ENCODE measurements around the gene UBL3. TPM values are rescaled to one million over a fixed set of nuclear protein-coding genes. Genes with fewer than 3 reads are reported as not detected.

The UBL3 gene
- total RNA-seq = 10 to 100 TPM; 17.3 to 17.8 TPM

- Mint-ChIP-seq H3K36me3 (ENCODE audit: low read depth) (peaks cover 12% of the 10 kb centered on the region), H3K4me1 (peaks cover 37% of the 10 kb centered on the region), H3K4me3 (peak within 1 kb of the TSS; percentile 96), H3K27ac (peak within 1 kb of the TSS; percentile 95), H3K9me3 (no peaks in the 10 kb centered on the region), H3K27me3 (no peaks in the 10 kb centered on the region)
- ChIA-PET POLR2A (interaction anchor here (0.6 to 5.2 kb wide), 29 partner anchors 8 to 766 kb away, joined by 3 to 103 read pairs (median 4); partner anchors contain the start of gene KATNAL1), CTCF (interaction anchor here (0.7 to 8.9 kb wide), 8 partner anchors 52 to 456 kb away, joined by 3 to 167 read pairs (median 4); no protein-coding TSS in a partner anchor)
- DNase-seq = peak; percentile 95
Observed at GRCh38 chr13:29850213-29850898, at the start of gene UBL3. UBL3 (minus strand) TSS chr13:29850617; CDS start chr13:29849538, 1,079 bp downstream.

GRCh38 chr13:29897102-29897501 is 46.7 kb upstream of the UBL3 start:
- POLR2A ChIA-PET = no interaction called here
- Mint-ChIP-seq H3K27ac (no peak overlapping the region), H3K36me3 (ENCODE audit: low read depth) (no peaks in the 10 kb centered on the region), H3K9me3 (peaks cover 8% of the 10 kb centered on the region), H3K4me1 (peaks cover 11% of the 10 kb centered on the region), H3K27me3 (peaks cover 24% of the 10 kb centered on the region), H3K4me3 (no peak overlapping the region)
- CTCF ChIA-PET = no interaction called here
- no peak for DNase-seq

GRCh38 chr13:29893438-29893837 is 43.0 kb upstream of the UBL3 start:
- no peaks in the 10 kb centered on the region for H3K36me3 Mint-ChIP-seq (ENCODE audit: low read depth)
- H3K27ac Mint-ChIP-seq = no peak overlapping the region
- peaks cover 4% of the 10 kb centered on the region for H3K4me1 Mint-ChIP-seq
- CTCF ChIA-PET = interaction anchor here (1.6 kb wide), 1 partner anchor 30 kb away, joined by 4 read pairs; no protein-coding TSS in a partner anchor
- peaks cover 9% of the 10 kb centered on the region for H3K27me3 Mint-ChIP-seq
- no peak for DNase-seq
- no peaks in the 10 kb centered on the region for H3K9me3 Mint-ChIP-seq
- POLR2A ChIA-PET = interaction anchor here (1.3 kb wide), 1 partner anchor 19 kb away, joined by 3 read pairs; no protein-coding TSS in a partner anchor
- H3K4me3 Mint-ChIP-seq = no peak overlapping the region

- peaks cover 3% of the 10 kb centered on the region for H3K27me3 Mint-ChIP-seq
- no peak overlapping the region for H3K4me3 Mint-ChIP-seq
- DNase-seq = no peak
- CTCF ChIA-PET = interaction anchor here (0.9 to 1.6 kb wide), 3 partner anchors 31 to 220 kb away, joined by 3 to 4 read pairs (median 3); no protein-coding TSS in a partner anchor
- peaks cover 6% of the 10 kb centered on the region for H3K4me1 Mint-ChIP-seq
- POLR2A ChIA-PET = no interaction called here
- no peaks in the 10 kb centered on the region for H3K9me3 Mint-ChIP-seq
- H3K36me3 Mint-ChIP-seq (ENCODE audit: low read depth) = no peaks in the 10 kb centered on the region
- H3K27ac Mint-ChIP-seq = no peak overlapping the region
Observed at GRCh38 chr13:29892151-29892550, 41.7 kb upstream of the UBL3 start.

GRCh38 chr13:29889111-29889510 is 38.7 kb upstream of the UBL3 start:
- CTCF ChIA-PET = no interaction called here
- Mint-ChIP-seq H3K27ac (no peak overlapping the region), H3K9me3 (no peaks in the 10 kb centered on the region), H3K27me3 (no peaks in the 10 kb centered on the region), H3K36me3 (ENCODE audit: low read depth) (no peaks in the 10 kb centered on the region), H3K4me3 (no peak overlapping the region), H3K4me1 (peaks cover 10% of the 10 kb centered on the region)
- POLR2A ChIA-PET = no interaction called here
- DNase-seq = no peak

- H3K36me3 Mint-ChIP-seq (ENCODE audit: low read depth) = no peaks in the 10 kb centered on the region
- no peaks in the 10 kb centered on the region for H3K9me3 Mint-ChIP-seq
- ChIA-PET CTCF (no interaction called here), POLR2A (interaction anchor here (1.0 kb wide), 1 partner anchor 47 kb away, joined by 3 read pairs; no protein-coding TSS in a partner anchor)
- no peaks in the 10 kb centered on the region for H3K27me3 Mint-ChIP-seq
- peaks cover 9% of the 10 kb centered on the region for H3K4me1 Mint-ChIP-seq
- DNase-seq = no peak
- no peak overlapping the region for H3K4me3 Mint-ChIP-seq
- H3K27ac Mint-ChIP-seq = no peak overlapping the region
Observed at GRCh38 chr13:29888306-29888705, 37.9 kb upstream of the UBL3 start.

GRCh38 chr13:29887686-29888085 is 37.3 kb upstream of the UBL3 start:
- no peaks in the 10 kb centered on the region for H3K36me3 Mint-ChIP-seq (ENCODE audit: low read depth)
- H3K27ac Mint-ChIP-seq = no peak overlapping the region
- peaks cover 9% of the 10 kb centered on the region for H3K4me1 Mint-ChIP-seq
- POLR2A ChIA-PET = interaction anchor here (1.0 kb wide), 1 partner anchor 48 kb away, joined by 3 read pairs; no protein-coding TSS in a partner anchor
- H3K4me3 Mint-ChIP-seq = no peak overlapping the region
- no peaks in the 10 kb centered on the region for H3K27me3 Mint-ChIP-seq
- CTCF ChIA-PET = no interaction called here
- DNase-seq = no peak
- no peaks in the 10 kb centered on the region for H3K9me3 Mint-ChIP-seq

GRCh38 chr13:29887030-29887557 is 36.7 kb upstream of the UBL3 start:
- ChIA-PET CTCF (no interaction called here), POLR2A (no interaction called here)
- Mint-ChIP-seq H3K4me3 (no peak overlapping the region), H3K36me3 (ENCODE audit: low read depth) (no peaks in the 10 kb centered on the region), H3K27me3 (no peaks in the 10 kb centered on the region), H3K4me1 (peaks cover 9% of the 10 kb centered on the region), H3K27ac (no peak overlapping the region), H3K9me3 (no peaks in the 10 kb centered on the region)
- no peak for DNase-seq

- peak; percentile 38 for DNase-seq
- Mint-ChIP-seq H3K27ac (no peak overlapping the region), H3K4me3 (no peak overlapping the region), H3K4me1 (peaks cover 9% of the 10 kb centered on the region), H3K9me3 (no peaks in the 10 kb centered on the region), H3K36me3 (ENCODE audit: low read depth) (no peaks in the 10 kb centered on the region), H3K27me3 (no peaks in the 10 kb centered on the region)
- CTCF ChIA-PET = no interaction called here
- POLR2A ChIA-PET = no interaction called here
Observed at GRCh38 chr13:29886446-29886845, 36.0 kb upstream of the UBL3 start.

- ChIA-PET POLR2A (no interaction called here), CTCF (no interaction called here)
- Mint-ChIP-seq H3K27ac (no peak overlapping the region), H3K27me3 (no peaks in the 10 kb centered on the region), H3K9me3 (no peaks in the 10 kb centered on the region), H3K36me3 (ENCODE audit: low read depth) (no peaks in the 10 kb centered on the region), H3K4me1 (peaks cover 9% of the 10 kb centered on the region), H3K4me3 (no peak overlapping the region)
- DNase-seq = no peak
Observed at GRCh38 chr13:29885989-29886388, 35.6 kb upstream of the UBL3 start.

- Mint-ChIP-seq H3K4me1 (peaks cover 9% of the 10 kb centered on the region), H3K9me3 (no peaks in the 10 kb centered on the region), H3K27ac (no peak overlapping the region), H3K27me3 (no peaks in the 10 kb centered on the region), H3K4me3 (no peak overlapping the region), H3K36me3 (ENCODE audit: low read depth) (no peaks in the 10 kb centered on the region)
- ChIA-PET POLR2A (interaction anchor here (1.2 kb wide), 1 partner anchor 35 kb away, joined by 3 read pairs; the partner anchor contains the start of gene UBL3), CTCF (no interaction called here)
- no peak for DNase-seq
Observed at GRCh38 chr13:29884671-29885430, 34.4 kb upstream of the UBL3 start.

- H3K27ac Mint-ChIP-seq = no peak overlapping the region
- POLR2A ChIA-PET = interaction anchor here (1.2 to 1.3 kb wide), 2 partner anchors 34 to 52 kb away, joined by 3 to 4 read pairs; partner anchors contain the start of gene UBL3
- H3K4me3 Mint-ChIP-seq = no peak overlapping the region
- no peaks in the 10 kb centered on the region for H3K9me3 Mint-ChIP-seq
- no peaks in the 10 kb centered on the region for H3K36me3 Mint-ChIP-seq (ENCODE audit: low read depth)
- H3K4me1 Mint-ChIP-seq = peaks cover 9% of the 10 kb centered on the region
- DNase-seq = no peak
- H3K27me3 Mint-ChIP-seq = no peaks in the 10 kb centered on the region
- CTCF ChIA-PET = no interaction called here
Observed at GRCh38 chr13:29883941-29884518, 33.6 kb upstream of the UBL3 start.

GRCh38 chr13:29882076-29882475 is 31.7 kb upstream of the UBL3 start:
- Mint-ChIP-seq H3K36me3 (ENCODE audit: low read depth) (no peaks in the 10 kb centered on the region), H3K27ac (no peak overlapping the region), H3K27me3 (peaks cover 13% of the 10 kb centered on the region), H3K9me3 (no peaks in the 10 kb centered on the region), H3K4me3 (no peak overlapping the region), H3K4me1 (peaks cover 7% of the 10 kb centered on the region)
- DNase-seq = no peak
- CTCF ChIA-PET = no interaction called here
- POLR2A ChIA-PET = no interaction called here

Data from activated CD4-positive, alpha-beta memory T cell treated with anti-CD3 and anti-CD28 coated beads, Interleukin-2, amount 10 ng/mL, durations not matched to agents 7 days and 5 days (primary cell).